Choroid plexus epithelial cell (primary cell): ENCODE data around the gene MICB.
"Not testable (repeated sequence)": the region's sequence is repeated elsewhere in the genome, so short reads cannot be mapped to it uniquely, and the experiment has no call there.

ENCODE experiments used
- DNase-seq: peaks from one replicate; pipeline ENCODE4 v3.0.0-alpha.2; 2010; ENCODE audit warnings: low read depth
- H3K4me3 ChIP-seq: 2 replicates; pipeline ENCODE4 v1.5.1; 2011; ENCODE audit warnings: low read depth, mild to moderate bottlenecking, control low read depth, low read length, moderate library complexity
- CTCF ChIP-seq: conservative IDR thresholded peaks from 2 replicates; pipeline ENCODE4 v1.5.1; 2011; ENCODE audit warnings: low read depth, mild to moderate bottlenecking, control low read depth, inconsistent platforms, low read length, moderate library complexity

Gene MICB

GRCh38 chr6:31480574-31480973, 17.4 kb upstream of the MICB start:
- no peak for TF ChIP-seq CTCF
- DNase-seq = no peak
- H3K4me3 ChIP-seq = no peak overlapping the region

- no peak overlapping the region for H3K4me3 ChIP-seq
- TF ChIP-seq CTCF = no peak
- no peak for DNase-seq
Measured at GRCh38 chr6:31483392-31483791, 14.6 kb upstream of the MICB start.

- TF ChIP-seq CTCF = no peak
- no peak for DNase-seq
- H3K4me3 ChIP-seq = no peak overlapping the region
Measured at GRCh38 chr6:31485055-31485454, 12.9 kb upstream of the MICB start.

GRCh38 chr6:31486065-31486837, 11.7 kb upstream of the MICB start:
- not testable (repeated sequence) for DNase-seq, H3K4me3 ChIP-seq

GRCh38 chr6:31487674-31488073, 10.3 kb upstream of the MICB start:
- not testable (repeated sequence) for DNase-seq

GRCh38 chr6:31489086-31489485, 8.9 kb upstream of the MICB start:
- no peak for DNase-seq
- H3K4me3 ChIP-seq = no peak overlapping the region
- TF ChIP-seq CTCF = no peak

More at GRCh38 chr6:31487674-31488073, 10.3 kb upstream of the MICB start:
- H3K4me3 ChIP-seq = not testable (repeated sequence)

GRCh38 chr6:31490115-31490873, 7.7 kb upstream of the MICB start:
- DNase-seq = no peak
- no peak for TF ChIP-seq CTCF
- H3K4me3 ChIP-seq = no peak overlapping the region

- DNase-seq = not testable (repeated sequence)
- H3K4me3 ChIP-seq = peak overlapping the region; percentile 69
Measured at GRCh38 chr6:31493550-31493874, 4.4 kb upstream of the MICB start.
